ENCODE measurements around the gene CORO2A.
A peak's percentile ranks its signal among the peaks of the same experiment; 100 is the strongest.
"Not testable (repeated sequence)": the region's sequence is repeated elsewhere in the genome, so short reads cannot be mapped to it uniquely, and the experiment has no call there.

CORO2A gene

GRCh38 chr9:98189412-98189811 lies 3.0 kb downstream of the CORO2A start:
- no peak for DNase-seq

GRCh38 chr9:98187926-98188325 lies 4.5 kb downstream of the CORO2A start:
- no peak for DNase-seq

GRCh38 chr9:98186236-98186635 lies 6.2 kb downstream of the CORO2A start:
- no peak for DNase-seq

- no peak for DNase-seq
These were observed 6.7 kb downstream of the CORO2A start for GRCh38 chr9:98185611-98186171.

- DNase-seq: no peak
These were observed 7.3 kb downstream of the CORO2A start for GRCh38 chr9:98185021-98185567.

- DNase-seq: no peak
These were observed 8.1 kb downstream of the CORO2A start for GRCh38 chr9:98184326-98184725.

- DNase-seq: no peak
These were observed 9.4 kb downstream of the CORO2A start for GRCh38 chr9:98182889-98183599.

- no peak for DNase-seq
These were observed 10.2 kb downstream of the CORO2A start for GRCh38 chr9:98182069-98182820.

GRCh38 chr9:98181746-98182068 lies 10.7 kb downstream of the CORO2A start:
- no peak for DNase-seq

GRCh38 chr9:98180996-98181395 lies 11.4 kb downstream of the CORO2A start:
- DNase-seq: no peak

- DNase-seq: no peak
These were observed 13.3 kb downstream of the CORO2A start for GRCh38 chr9:98178874-98179850.

- no peak for DNase-seq
These were observed 15.8 kb downstream of the CORO2A start for GRCh38 chr9:98176391-98177259.

- no peak for DNase-seq
These were observed 16.7 kb downstream of the CORO2A start for GRCh38 chr9:98175762-98176161.

- no peak for DNase-seq
These were observed 17.3 kb downstream of the CORO2A start for GRCh38 chr9:98175028-98175569.

- DNase-seq: not testable (repeated sequence)
These were observed 17.9 kb downstream of the CORO2A start for GRCh38 chr9:98174502-98174918.

- no peak for DNase-seq
These were observed 19.3 kb downstream of the CORO2A start for GRCh38 chr9:98173181-98173580.

- DNase-seq: no peak
These were observed 19.8 kb downstream of the CORO2A start for GRCh38 chr9:98172604-98173003.

GRCh38 chr9:98171176-98171925 lies 21.1 kb downstream of the CORO2A start:
- no peak for DNase-seq

GRCh38 chr9:98168941-98169488 lies 23.4 kb downstream of the CORO2A start:
- peak; percentile 36 for DNase-seq

GRCh38 chr9:98168153-98168780 lies 24.2 kb downstream of the CORO2A start:
- no peak for DNase-seq

All from stimulated activated CD4-positive, alpha-beta T cell treated with anti-CD3 and anti-CD28 coated beads, Interleukin-4, amount 100 ng/mL, for 24 hours (primary cell).